ENCODE results near the gene MOV10L1.
"Not testable (repeated sequence)": the region's sequence is repeated elsewhere in the genome, so short reads cannot be mapped to it uniquely, and the experiment has no call there.

The MOV10L1 gene

GRCh38 chr22:50161508-50162390 is 71.9 kb downstream of the MOV10L1 start:
- no peak for DNase-seq

GRCh38 chr22:50162391-50162956 is 72.7 kb downstream of the MOV10L1 start:
- DNase-seq = no peak

- DNase-seq = no peak
These were observed 75.8 kb downstream of the MOV10L1 start for GRCh38 chr22:50165436-50166123.

- DNase-seq = no peak
These were observed 78.1 kb downstream of the MOV10L1 start for GRCh38 chr22:50167689-50168489.

- DNase-seq = not testable (repeated sequence)
These were observed 78.8 kb downstream of the MOV10L1 start for GRCh38 chr22:50168490-50169180.

- DNase-seq = peak in 1 of 3 experiments; percentile 34
These were observed 79.5 kb downstream of the MOV10L1 start for GRCh38 chr22:50169181-50169759.

- peak in 2 of 3 experiments; percentile 71 to 75 for DNase-seq
These were observed 80.1 kb downstream of the MOV10L1 start for GRCh38 chr22:50169774-50170341.

- DNase-seq = peak in 2 of 3 experiments; percentile 49 to 55
These were observed 80.9 kb downstream of the MOV10L1 start, which contains the start of gene PANX2 for GRCh38 chr22:50170453-50171318. TSS of gene PANX2 (plus strand) at chr22:50170731. CDS start at chr22:50170731, 0 bp downstream.

- DNase-seq = peak in 2 of 3 experiments; percentile 25 to 36
These were observed 81.6 kb downstream of the MOV10L1 start for GRCh38 chr22:50171319-50171964.

- DNase-seq = no peak
These were observed 82.2 kb downstream of the MOV10L1 start for GRCh38 chr22:50171965-50172421.

- no peak for DNase-seq
These were observed 83.6 kb downstream of the MOV10L1 start for GRCh38 chr22:50173311-50173982.

- DNase-seq = no peak
These were observed 84.2 kb downstream of the MOV10L1 start for GRCh38 chr22:50173983-50174355.

GRCh38 chr22:50174382-50175190 is 84.8 kb downstream of the MOV10L1 start:
- DNase-seq = no peak

GRCh38 chr22:50175191-50175461 is 85.3 kb downstream of the MOV10L1 start:
- no peak for DNase-seq

GRCh38 chr22:50175921-50176849 is 86.4 kb downstream of the MOV10L1 start:
- DNase-seq = no peak

- no peak for DNase-seq
These were observed 87.2 kb downstream of the MOV10L1 start for GRCh38 chr22:50176850-50177536.

Measured in NCI-H1417 (cell line).